ENCODE measurements around the gene KCNAB2.

- TF ChIP-seq CTCF (IDR thresholded peaks at IDR 0.05), result no peak
- no peak for TF ChIP-seq POLR2A (IDR thresholded peaks at IDR 0.05)
Observed at GRCh38 chr1:6097824-6098223, 52.1 kb downstream of the KCNAB2 start.
